ENCODE measurements around the gene IL17B.

- TF ChIP-seq CTCF (conservative IDR thresholded peaks at IDR 0.05; ENCODE audit: low read length) (no peak), EZH2phosphoT487 (IDR thresholded peaks at IDR 0.05; ENCODE audit: borderline replicate concordance, low read depth, low read length) (no peak)
Observed at GRCh38 chr5:149358294-149358651, 20.8 kb downstream of the IL17B start.

Data from OCI-LY7 (cell line).